Measurements from ENCODE around the gene DERL2.

DNA sequence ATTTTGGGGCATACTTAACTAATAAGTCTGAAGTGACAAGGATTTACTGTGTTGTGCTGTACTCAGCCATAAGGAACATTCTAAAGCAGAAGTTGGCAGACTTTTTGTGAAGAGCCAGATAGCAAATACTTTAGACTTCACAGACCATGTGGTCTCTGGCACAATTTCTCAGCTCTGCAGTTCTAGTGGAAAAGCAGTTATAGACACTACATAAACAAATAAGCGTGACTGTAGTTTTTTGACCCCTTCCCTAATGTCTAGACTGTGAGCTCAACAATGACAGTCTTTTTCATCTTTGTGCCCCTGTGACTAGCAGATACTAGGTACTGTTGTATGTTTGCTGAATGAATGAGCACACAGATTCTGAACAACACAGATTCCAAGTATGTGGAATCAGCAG lies 61.1 kb downstream of the DERL2 start:
- TF ChIP-seq CTCF (IDR thresholded peaks at IDR 0.05) (no peak), EP300 (IDR thresholded peaks at IDR 0.05) (no peak), POLR2A (IDR thresholded peaks at IDR 0.05) (no peak)
